K562 (cell line): Measurements from ENCODE around the gene KNG1. TPM values are rescaled to one million over a fixed set of nuclear protein-coding genes. Genes with fewer than 3 reads are reported as not detected.

Experiments
- BCL6 ChIP-seq: fragments of 250-450 bp; sonication (Bioruptor Pico); IDR thresholded peaks from 2 replicates; pipeline ENCODE4 v1.4.0; 2020
- C11orf30 ChIP-seq: fragments of 450-650 bp; IDR thresholded peaks from 2 replicates; pipeline ENCODE4 v1.6.1; 2016; ENCODE audit warnings: low read depth, mild to moderate bottlenecking
- CBX5 ChIP-seq: IDR thresholded peaks from 2 replicates; pipeline ENCODE4 v1.6.1; 2014; ENCODE audit warnings: low read depth, borderline replicate concordance
- CGGBP1 ChIP-seq: fragments of 250-450 bp; sonication (Bioruptor Pico); IDR thresholded peaks from 2 replicates; pipeline ENCODE4 v1.9.0; 2021; ENCODE audit warnings: mild to moderate bottlenecking
- CHCHD3 ChIP-seq: fragments of 250-450 bp; sonication (Bioruptor Pico); IDR thresholded peaks from 2 replicates; pipeline ENCODE4 v2.1.2; 2022; ENCODE audit warnings: mild to moderate bottlenecking
- CLOCK ChIP-seq: fragments of 250-450 bp; sonication (Bioruptor Pico); IDR thresholded peaks from 2 replicates; pipeline ENCODE4 v1.4.0; 2020; ENCODE audit warnings: mild to moderate bottlenecking, moderate library complexity, borderline replicate concordance
- GTF2A2 ChIP-seq: IDR thresholded peaks from 2 replicates; pipeline ENCODE4 v1.6.1; 2016; ENCODE audit warnings: mild to moderate bottlenecking, missing genetic modification characterization, missing compliant biosample characterization
- GTF2B ChIP-seq: IDR thresholded peaks from 2 replicates; pipeline ENCODE4 v1.6.1; 2011; ENCODE audit not compliant: insufficient read length; ENCODE audit errors: extremely low read depth
- HMG20A ChIP-seq: fragments of 450-650 bp; formaldehyde crosslinking; conservative IDR thresholded peaks from 2 replicates; pipeline ENCODE4 v1.4.0; 2020; ENCODE audit warnings: mild to moderate bottlenecking, mixed read lengths
- MIER1 ChIP-seq: fragments of 450-650 bp; IDR thresholded peaks from 2 replicates; pipeline ENCODE4 v1.6.1; 2016; ENCODE audit warnings: antibody characterized with exemption, mild to moderate bottlenecking, low read depth
- NR4A1 ChIP-seq, 2 experiments: fragments of 250-450 bp in 1 of 2; fragments of 450-650 bp in 1 of 2; sonication (Bioruptor Pico) in 1 of 2; IDR thresholded peaks; 2 replicates each; pipeline versions ENCODE4 v1.4.0 to v1.6.1; 2016 to 2020; ENCODE audit warnings: mild to moderate bottlenecking in 2 of 2, missing compliant biosample characterization in 1 of 2, missing genetic modification characterization in 1 of 2, moderate library complexity in 1 of 2
- POLR2G ChIP-seq: fragments of 200-400 bp; formaldehyde crosslinking; IDR thresholded peaks from 2 replicates; pipeline ENCODE4 v1.6.1; 2017; ENCODE audit warnings: low read depth, mild to moderate bottlenecking, antibody characterized with exemption, low read length, moderate library complexity
- POU5F1 ChIP-seq: fragments of 150-350 bp; IDR thresholded peaks from 2 replicates; pipeline ENCODE4 v1.6.1; 2014; ENCODE audit warnings: borderline replicate concordance, low read length, low read depth, mild to moderate bottlenecking; ENCODE audit not compliant: partially characterized antibody
- PURB ChIP-seq: sonication (generic); formaldehyde crosslinking; IDR thresholded peaks from 2 replicates; pipeline ENCODE4 v1.9.0; 2021; ENCODE audit warnings: low read depth, mild to moderate bottlenecking, missing genetic modification reagents
- RBFOX2 ChIP-seq: fragments of 200-400 bp; formaldehyde crosslinking; IDR thresholded peaks from 2 replicates; pipeline ENCODE4 v1.6.1; 2017; ENCODE audit warnings: low read depth, mild to moderate bottlenecking, low read length, moderate library complexity
- RBM22 ChIP-seq: fragments of 200-400 bp; formaldehyde crosslinking; IDR thresholded peaks from 2 replicates; pipeline ENCODE4 v1.6.1; 2018; ENCODE audit warnings: low read length, low read depth; ENCODE audit not compliant: poor library complexity, severe bottlenecking
- TARDBP ChIP-seq: fragments of 450-650 bp; IDR thresholded peaks from 2 replicates; pipeline ENCODE4 v1.6.1; 2016
- ZBTB8A ChIP-seq: fragments of 450-650 bp; IDR thresholded peaks from 2 replicates; pipeline ENCODE4 v1.6.1; 2018; ENCODE audit warnings: mild to moderate bottlenecking, moderate library complexity; ENCODE audit not compliant: partially characterized antibody
- ZKSCAN1 ChIP-seq: fragments of 150-350 bp; IDR thresholded peaks from 2 replicates; pipeline ENCODE4 v1.6.1; 2016; ENCODE audit warnings: low read depth, low read length
- ZNF263 ChIP-seq: sonication (generic); formaldehyde crosslinking; IDR thresholded peaks from 2 replicates; pipeline ENCODE4 v1.8.0; 2022; ENCODE audit warnings: mild to moderate bottlenecking, missing genetic modification reagents, borderline replicate concordance
- ZNF274 ChIP-seq: IDR thresholded peaks from 2 replicates; pipeline ENCODE4 v1.6.1; 2011; ENCODE audit warnings: low read depth, mild to moderate bottlenecking, low read length, moderate library complexity, borderline replicate concordance
- ZNF507 ChIP-seq: conservative IDR thresholded peaks from 2 replicates; pipeline ENCODE4 v1.6.1; 2017; ENCODE audit warnings: missing genetic modification characterization, missing compliant biosample characterization
- ZNF75A ChIP-seq: fragments of 450-650 bp; formaldehyde crosslinking; IDR thresholded peaks from 2 replicates; pipeline ENCODE4 v1.4.0; 2020; ENCODE audit warnings: mild to moderate bottlenecking
- polyA plus RNA-seq, 8 experiments: library from polyadenylated mRNA; depleted of rRNA in 4 of 8; stranded (reverse) in 5 of 8; unstranded in 3 of 8; fragments of >200 nt; fragmentation: Nextera tagmentation in 2 of 8; fragmentation: Illumina TruSeq in 1 of 8; extraction: Ambion mirVana in 2 of 8; extraction: Trizol in 1 of 8; gene quantifications; 2 replicates each; pipeline versions ENCODE4 v1.2.1 to v1.2.3, GENCODE V29; 2011 to 2014; ENCODE audit warnings: inconsistent platforms in 1 of 8, missing spikeins in 1 of 8
- total RNA-seq, 7 experiments: library from RNA; depleted of rRNA in 6 of 7; stranded (reverse); fragments of >200 nt in 6 of 7; fragmentation: Illumina TruSeq in 2 of 7; extraction: Trizol in 2 of 7; gene quantifications; 2 replicates each; pipeline versions ENCODE4 v1.2.1 to v1.2.3, GENCODE V29; 2011 to 2021; ENCODE audit warnings: low replicate concordance in 1 of 7
- TF ChIP-seq, protein P1 (sequence below): IDR thresholded peaks from 2 replicates; pipeline ENCODE4 v1.6.1; 2016; ENCODE audit warnings: missing genetic modification characterization, missing compliant biosample characterization

The KNG1 gene
- total and polyA plus RNA-seq, 9 of the 15 experiments (the other 6 are each of a cell fraction or from before 2014, with no cell fraction given): 0.09 TPM; not detected in 8

- no peak for TF ChIP-seq C11orf30
- peak; percentile 98 for TF ChIP-seq RBM22
- TF ChIP-seq CGGBP1: no peak
- TF ChIP-seq ZNF507 (tag): no peak
- TF ChIP-seq PURB (CRISPR knock-in tag): no peak
- no peak for TF ChIP-seq NR4A1 (CRISPR knock-in tag; IDR thresholded peaks at IDR 0.05)
- no peak for TF ChIP-seq NR4A1 (tag; IDR thresholded peaks at IDR 0.05)
- peak; percentile 94 for TF ChIP-seq POLR2G
- TF ChIP-seq ZNF75A (CRISPR knock-in tag): no peak
- TF ChIP-seq, protein P1, sequence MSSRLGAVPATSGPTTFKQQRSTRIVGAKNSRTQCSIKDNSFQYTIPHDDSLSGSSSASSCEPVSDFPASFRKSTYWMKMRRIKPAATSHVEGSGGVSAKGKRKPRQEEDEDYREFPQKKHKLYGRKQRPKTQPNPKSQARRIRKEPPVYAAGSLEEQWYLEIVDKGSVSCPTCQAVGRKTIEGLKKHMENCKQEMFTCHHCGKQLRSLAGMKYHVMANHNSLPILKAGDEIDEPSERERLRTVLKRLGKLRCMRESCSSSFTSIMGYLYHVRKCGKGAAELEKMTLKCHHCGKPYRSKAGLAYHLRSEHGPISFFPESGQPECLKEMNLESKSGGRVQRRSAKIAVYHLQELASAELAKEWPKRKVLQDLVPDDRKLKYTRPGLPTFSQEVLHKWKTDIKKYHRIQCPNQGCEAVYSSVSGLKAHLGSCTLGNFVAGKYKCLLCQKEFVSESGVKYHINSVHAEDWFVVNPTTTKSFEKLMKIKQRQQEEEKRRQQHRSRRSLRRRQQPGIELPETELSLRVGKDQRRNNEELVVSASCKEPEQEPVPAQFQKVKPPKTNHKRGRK (tag): no peak
- peak; percentile 95 for TF ChIP-seq RBFOX2
- TF ChIP-seq MIER1: no peak
- no peak for TF ChIP-seq GTF2A2
- no peak for TF ChIP-seq ZKSCAN1
- TF ChIP-seq CHCHD3 (CRISPR knock-in tag): no peak; the same call in 1 of the 2 replicates
- no peak for TF ChIP-seq CBX5
- TF ChIP-seq TARDBP: no peak
- TF ChIP-seq BCL6 (CRISPR knock-in tag): no peak
- TF ChIP-seq ZBTB8A: no peak
- no peak for TF ChIP-seq CLOCK (CRISPR knock-in tag)
- no peak for TF ChIP-seq HMG20A (CRISPR knock-in tag)
- no peak for TF ChIP-seq POU5F1
- no peak for TF ChIP-seq ZNF274
- TF ChIP-seq GTF2B: no peak
- peak; percentile 8; the same call in 1 of the 2 replicates for TF ChIP-seq ZNF263 (CRISPR knock-in tag)
These were observed 66.8 kb downstream of the KNG1 start (continued) for GRCh38 chr3:186783731-186784515.
